GM12864 (cell line): ENCODE measurements around the gene FNDC1.

Source experiments
- DNase-seq: peaks from one replicate; pipeline ENCODE4 v3.0.0-alpha.2; 2011; ENCODE audit warnings: low read depth
- H3K4me3 ChIP-seq: 2 replicates; pipeline ENCODE4 v1.5.1; 2011; ENCODE audit warnings: mild to moderate bottlenecking, low read depth, low read length, control low read depth
- CTCF ChIP-seq: IDR thresholded peaks from 2 replicates; pipeline ENCODE4 v1.5.1; 2011; ENCODE audit warnings: low read depth, mild to moderate bottlenecking, moderate library complexity, low read length, control low read depth, inconsistent platforms; ENCODE audit errors: missing control alignments

Gene FNDC1

GRCh38 chr6:159307246-159307790 lies 138.1 kb downstream of the FNDC1 start:
- H3K4me3 ChIP-seq: no peak overlapping the region
- no peak for TF ChIP-seq CTCF
- DNase-seq: no peak

- no peak for TF ChIP-seq CTCF
- DNase-seq: no peak
- no peak overlapping the region for H3K4me3 ChIP-seq
Observed at GRCh38 chr6:159308198-159308597, 139.0 kb downstream of the FNDC1 start.

DNA sequence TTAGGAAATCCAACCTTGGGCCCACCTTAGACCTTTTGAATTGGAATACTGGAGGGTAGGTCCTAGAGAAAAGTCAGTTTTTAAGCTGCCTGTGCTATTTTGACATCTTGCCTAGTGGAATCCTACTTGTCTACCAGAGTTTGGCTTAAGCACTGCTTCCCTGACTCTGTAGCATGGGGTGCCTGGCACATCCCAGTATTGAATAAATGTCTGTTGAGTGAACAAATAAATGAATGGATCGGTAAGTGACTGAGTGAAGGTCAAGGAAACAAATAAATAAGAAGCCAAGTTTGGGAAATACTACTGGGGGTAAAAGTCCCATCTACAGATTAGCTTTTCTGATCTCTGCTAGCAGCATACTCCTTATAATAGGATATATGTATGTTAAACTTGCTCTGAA lies 140.5 kb downstream of the FNDC1 start:
- no peak for DNase-seq
- TF ChIP-seq CTCF: no peak
- no peak overlapping the region for H3K4me3 ChIP-seq

DNA sequence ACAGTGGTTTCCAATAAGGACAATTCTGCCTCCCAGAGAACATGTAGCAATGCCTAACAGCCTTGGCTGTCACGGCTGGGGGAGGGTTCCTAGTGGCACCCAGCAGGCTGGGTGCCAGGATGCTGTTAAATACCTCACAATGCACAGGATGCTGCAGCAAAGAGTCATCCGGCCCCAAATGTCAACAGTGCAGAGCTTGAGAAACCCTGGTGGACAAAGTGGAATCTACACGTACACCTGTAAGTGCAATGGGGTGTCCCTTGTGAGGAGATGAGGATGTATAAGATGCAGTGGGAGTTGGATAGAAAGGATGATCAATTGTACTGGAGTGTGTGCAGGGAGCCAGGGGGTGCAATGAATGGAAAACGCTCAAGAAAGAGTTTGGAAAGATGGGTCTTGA lies 142.4 kb downstream of the FNDC1 start:
- no peak for DNase-seq
- H3K4me3 ChIP-seq: no peak overlapping the region
- TF ChIP-seq CTCF: peak; percentile 35

DNA sequence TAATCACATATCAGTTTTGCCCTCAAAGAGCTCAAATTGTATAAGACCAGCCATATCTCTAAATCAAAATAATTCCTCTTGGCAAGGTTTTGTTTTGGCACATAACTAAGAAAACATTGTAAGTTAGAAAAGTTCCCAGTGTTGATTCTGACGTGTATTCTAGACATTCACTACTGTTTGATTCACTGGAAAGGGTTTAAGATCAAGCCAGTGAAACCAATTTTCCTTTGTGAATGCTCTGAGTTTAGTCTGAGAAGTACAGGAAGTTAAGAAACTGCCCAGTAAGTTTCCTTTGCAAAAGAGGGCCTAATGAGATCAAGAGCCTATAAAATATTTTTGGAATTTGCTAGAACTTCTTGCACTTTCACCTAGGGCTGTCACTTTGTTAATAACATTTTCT lies 143.0 kb downstream of the FNDC1 start:
- DNase-seq: no peak
- no peak overlapping the region for H3K4me3 ChIP-seq
- TF ChIP-seq CTCF: no peak

GRCh38 chr6:159313018-159313417 lies 143.8 kb downstream of the FNDC1 start:
- no peak for TF ChIP-seq CTCF
- no peak for DNase-seq
- no peak overlapping the region for H3K4me3 ChIP-seq

DNA sequence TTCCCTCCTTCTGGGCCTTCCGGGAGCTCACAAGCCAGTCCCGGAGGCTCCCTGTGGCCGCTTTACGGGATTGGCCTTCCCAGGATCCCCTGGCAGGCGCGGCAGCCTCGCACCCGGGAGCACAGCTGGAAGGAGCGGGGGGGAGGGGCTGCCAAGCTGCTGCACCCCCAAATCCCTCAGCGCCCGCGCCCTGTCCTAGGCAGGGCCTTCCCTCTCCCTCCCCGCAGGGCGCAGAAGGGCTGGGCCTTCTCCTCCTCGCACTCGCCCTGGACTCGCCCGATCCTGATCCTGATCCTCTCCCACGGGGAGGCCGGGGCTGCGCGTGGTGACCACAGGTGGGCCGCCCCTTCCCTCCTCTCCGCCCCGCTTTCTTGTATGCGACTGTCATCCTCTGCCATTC lies 146.4 kb downstream of the FNDC1 start:
- DNase-seq: no peak
- no peak overlapping the region for H3K4me3 ChIP-seq
- no peak for TF ChIP-seq CTCF
